SH-SY5Y (cell line): ENCODE measurements around the gene C2CD4C.

Experiments
- GATA2 ChIP-seq: IDR thresholded peaks from 2 replicates; pipeline ENCODE4 v1.6.1; 2011; ENCODE audit warnings: mild to moderate bottlenecking, low read depth, low read length
- GATA3 ChIP-seq: IDR thresholded peaks from 2 replicates; pipeline ENCODE4 v1.6.1; 2011; ENCODE audit warnings: low read depth, mild to moderate bottlenecking, low read length, moderate library complexity

GRCh38 chr19:415292-415691 lies 6.3 kb upstream of the C2CD4C start:
- TF ChIP-seq GATA2 (no peak), GATA3 (no peak)
